K562 (cell line): ENCODE measurements around the gene MAPK4. TPM values are rescaled to one million over a fixed set of nuclear protein-coding genes. Genes with fewer than 3 reads are reported as not detected.

Experiments
- ATAC-seq: fragments of 200-7000 bp; cut with Tn5 transposase; 3 replicates; pipeline ENCODE4 v1.9.1; 2020; ENCODE audit warnings: moderate library complexity
- BruUV-seq: library from RNA; stranded (reverse); fragments of 400-500 nt; replicated peaks from 2 replicates; lab custom pipeline; 2021; lab: Mats Ljungman, UMichigan
- CTCF ChIA-PET: fragments of 300-600 bp; formaldehyde crosslinking; extraction: SDS; loops from one replicate; lab custom pipeline; 2021; ENCODE audit warnings: low intra/inter-chr PET ratio; lab: Yijun Ruan, JAX
- POLR2A ChIA-PET: fragments of 300-600, 350-650 bp; sonication (Branson Sonifier 250); formaldehyde crosslinking; extraction: SDS; loops from one replicate; lab custom pipeline; 2021; ENCODE audit warnings: antibody characterized with exemption, inconsistent platforms; lab: Yijun Ruan, JAX
- DNase-seq, 4 experiments: peaks; one replicate each; pipeline versions ENCODE4 v3.0.0 to v3.0.0-alpha.2; 2011 to 2018; ENCODE audit warnings: low spot score in 3 of 4, mixed read lengths in 3 of 4; ENCODE audit errors: extremely low read depth in 1 of 4
- FAIRE-seq: peaks from 2 replicates; lab custom pipeline; 2011; peaks lifted over from hg19 to GRCh38; lab: Jason Lieb, UNC
- H2AFZ ChIP-seq: 2 replicates; pipeline ENCODE4 v1.6.0; 2011; ENCODE audit warnings: low read depth, low read length, control low read depth, inconsistent platforms
- H3K27ac ChIP-seq: fragments of 200-600 bp; 3 replicates; pipeline ENCODE4 v1.8.0; 2011; ENCODE audit warnings: low read depth, mild to moderate bottlenecking, control low read depth, inconsistent platforms, low read length, moderate library complexity, mixed read lengths; ENCODE audit errors: extremely low read depth
- H3K27me3 ChIP-seq, 2 experiments: fragments of 300-600 bp in 1 of 2; 2 replicates in 1 of 2; 3 replicates in 1 of 2; pipeline versions ENCODE4 v1.6.0 to v1.8.0; 2011; ENCODE audit warnings: inconsistent platforms in 2 of 2, low read length in 2 of 2, mild to moderate bottlenecking in 1 of 2, mixed read lengths in 1 of 2, moderate library complexity in 1 of 2; ENCODE audit not compliant: control insufficient read depth in 2 of 2, insufficient read depth in 2 of 2
- H3K36me3 ChIP-seq: fragments of 300-600 bp; 3 replicates; pipeline ENCODE4 v1.8.0; 2011; ENCODE audit warnings: mild to moderate bottlenecking, low read length, inconsistent platforms; ENCODE audit not compliant: control insufficient read depth, insufficient read depth
- H3K4me1 ChIP-seq, 2 experiments: fragments of 200-600 bp in 1 of 2; replicated peaks in 1 of 2; 2 replicates in 1 of 2; 3 replicates in 1 of 2; pipeline versions ENCODE4 v1.5.1 to v1.8.0; 2011; ENCODE audit warnings: inconsistent platforms in 2 of 2, low read length in 2 of 2, mild to moderate bottlenecking in 1 of 2, mixed read lengths in 1 of 2, moderate library complexity in 1 of 2; ENCODE audit not compliant: control insufficient read depth in 2 of 2, insufficient read depth in 2 of 2
- H3K4me2 ChIP-seq: 2 replicates; pipeline ENCODE4 v1.6.1; 2011; ENCODE audit warnings: low read length, control low read depth, inconsistent platforms, mixed read lengths; ENCODE audit not compliant: insufficient read depth
- H3K4me3 ChIP-seq: fragments of 200-600 bp; sonication (generic), shearing (Covaris generic); 2 replicates; pipeline ENCODE4 v1.5.1; 2016; ENCODE audit warnings: control low read depth, inconsistent platforms
- H3K79me2 ChIP-seq: fragments of 200-600 bp; 3 replicates; pipeline ENCODE4 v1.8.0; 2011; ENCODE audit warnings: low read length, inconsistent platforms; ENCODE audit not compliant: control insufficient read depth, insufficient read depth
- H3K9ac ChIP-seq, 2 experiments: 2 replicates each; pipeline versions ENCODE4 v1.6.0 to v1.6.1; 2011; ENCODE audit warnings: low read depth in 2 of 2, low read length in 2 of 2, control low read depth in 1 of 2, inconsistent platforms in 1 of 2, mild to moderate bottlenecking in 1 of 2, mixed read lengths in 1 of 2; ENCODE audit not compliant: insufficient read depth in 1 of 2
- H3K9me1 ChIP-seq: one replicate; pipeline ENCODE4 v1.6.0; 2011; ENCODE audit warnings: inconsistent platforms, mild to moderate bottlenecking, low read length, moderate library complexity; ENCODE audit not compliant: control insufficient read depth, insufficient read depth
- H3K9me3 ChIP-seq: replicated peaks from 2 replicates; pipeline ENCODE4 v1.5.1; 2011; ENCODE audit warnings: low read depth, low read length, inconsistent platforms; ENCODE audit not compliant: control insufficient read depth, insufficient read depth
- H4K20me1 ChIP-seq: replicated peaks from 2 replicates; pipeline ENCODE4 v1.6.1; 2011; ENCODE audit warnings: low read length, inconsistent platforms, mixed read lengths; ENCODE audit not compliant: control insufficient read depth, insufficient read depth
- CREB3L1 ChIP-seq: fragments of 450-650 bp; IDR thresholded peaks from 2 replicates; pipeline ENCODE4 v1.6.1; 2014; ENCODE audit warnings: low read depth, mild to moderate bottlenecking, moderate library complexity, borderline replicate concordance
- CREBBP ChIP-seq: IDR thresholded peaks from one replicate; pipeline ENCODE4 v1.6.1; 2012; ENCODE audit warnings: low read depth, mild to moderate bottlenecking, control low read depth, inconsistent platforms, low read length
- DMBX1 ChIP-seq: fragments of 250-450 bp; sonication (Bioruptor Pico); IDR thresholded peaks from 2 replicates; pipeline ENCODE4 v1.8.0; 2022; ENCODE audit warnings: inconsistent platforms, mild to moderate bottlenecking, moderate library complexity, borderline replicate concordance
- KHSRP ChIP-seq: fragments of 450-650 bp; IDR thresholded peaks from 2 replicates; pipeline ENCODE4 v1.6.1; 2017
- NFIX ChIP-seq: fragments of 250-450 bp; sonication (Bioruptor Pico); IDR thresholded peaks from 2 replicates; pipeline ENCODE4 v1.4.0; 2020; ENCODE audit warnings: low read depth, mild to moderate bottlenecking, moderate library complexity
- PRPF4 ChIP-seq: fragments of 200-400 bp; formaldehyde crosslinking; IDR thresholded peaks from one replicate; pipeline ENCODE4 v1.6.1; 2017; ENCODE audit warnings: low read length, low read depth, mild to moderate bottlenecking; ENCODE audit not compliant: insufficient read depth, poor library complexity, severe bottlenecking
- SFPQ ChIP-seq: fragments of 200-400 bp; formaldehyde crosslinking; IDR thresholded peaks from 2 replicates; pipeline ENCODE4 v1.6.1; 2017; ENCODE audit warnings: mild to moderate bottlenecking, low read depth, low read length, moderate library complexity
- ZNF253 ChIP-seq: fragments of 250-450 bp; sonication (Bioruptor Pico); conservative IDR thresholded peaks from 2 replicates; pipeline ENCODE4 v1.6.1; 2021; ENCODE audit warnings: mild to moderate bottlenecking
- ZNF277 ChIP-seq: fragments of 250-450 bp; sonication (Bioruptor Pico); IDR thresholded peaks from 2 replicates; pipeline ENCODE4 v1.8.0; 2022; ENCODE audit warnings: inconsistent platforms, mild to moderate bottlenecking, moderate library complexity, borderline replicate concordance
- ZSCAN29 ChIP-seq: fragments of 450-650 bp; IDR thresholded peaks from 2 replicates; pipeline ENCODE4 v1.6.1; 2017
- WGBS: fragments of 100-300 bp; shearing (Covaris generic); methylation state at CpG from one replicate; pipeline ENCODE4 v1.1.6; 2016; ENCODE audit warnings: low coverage, mixed read lengths; ENCODE audit not compliant: insufficient coverage; ENCODE audit errors: missing lambda C conversion rate; 5-methylcytosine and 5-hydroxymethylcytosine counted together
- in situ Hi-C: fragments of 300-500 bp; cut with MboI; formaldehyde crosslinking; loops from 4 replicates; pipeline ENCODE4 v1.15.0; 2018; ENCODE audit warnings: inconsistent platforms, mixed read lengths
- intact Hi-C: fragments of 100-400 bp; cut with micrococcal nuclease; formaldehyde crosslinking; loops from 2 replicates; pipeline ENCODE4 v1.14.2; 2022
- polyA plus RNA-seq, 8 experiments: library from polyadenylated mRNA; depleted of rRNA in 4 of 8; stranded (reverse) in 5 of 8; unstranded in 3 of 8; fragments of >200 nt; fragmentation: Nextera tagmentation in 2 of 8; fragmentation: Illumina TruSeq in 1 of 8; extraction: Ambion mirVana in 2 of 8; extraction: Trizol in 1 of 8; gene quantifications; 2 replicates each; pipeline versions ENCODE4 v1.2.1 to v1.2.3, GENCODE V29; 2011 to 2014; ENCODE audit warnings: inconsistent platforms in 1 of 8, missing spikeins in 1 of 8
- total RNA-seq, 7 experiments: library from RNA; depleted of rRNA in 6 of 7; stranded (reverse); fragments of >200 nt in 6 of 7; fragmentation: Illumina TruSeq in 2 of 7; extraction: Trizol in 2 of 7; gene quantifications; 2 replicates each; pipeline versions ENCODE4 v1.2.1 to v1.2.3, GENCODE V29; 2011 to 2021; ENCODE audit warnings: low replicate concordance in 1 of 7

Gene MAPK4
- total and polyA plus RNA-seq, 9 of the 15 experiments (the other 6 are each of a cell fraction or from before 2014, with no cell fraction given) = not detected

- ChIA-PET CTCF (no interaction called here), POLR2A (no interaction called here)
- no peak overlapping the region for H3K27ac ChIP-seq
- TF ChIP-seq ZSCAN29 = no peak
- no peak for TF ChIP-seq ZNF277
- TF ChIP-seq CREB3L1 = no peak
- no peak for TF ChIP-seq PRPF4
- no peak for TF ChIP-seq KHSRP
- TF ChIP-seq ZNF253 (CRISPR knock-in tag) = no peak
- TF ChIP-seq CREBBP = no peak
- no peak for TF ChIP-seq SFPQ
- no peak for TF ChIP-seq DMBX1 (CRISPR knock-in tag)
- TF ChIP-seq NFIX (CRISPR knock-in tag) = no peak
- H3K9ac ChIP-seq = no peak overlapping the region
- H3K36me3 ChIP-seq = no peaks in the 10 kb centered on the region
- peak overlapping the region; percentile 56 for H3K4me2 ChIP-seq
- peak overlapping the region; percentile 76 for H2AFZ ChIP-seq
- no peak for DNase-seq
- H3K79me2 ChIP-seq = no peaks in the 10 kb centered on the region
- in situ Hi-C loops (no loop called here), intact Hi-C loops (no loop called here)
- 26% methylated on average over 9 of the region's 14 CpGs for WGBS
- H3K4me3 ChIP-seq = no peak overlapping the region
- peaks cover 0 to 2% of the 10 kb centered on the region in 2 experiments; a peak in 1 of 5 replicates for H3K27me3 ChIP-seq
- H4K20me1 ChIP-seq = no peaks in the 10 kb centered on the region
- BruUV-seq = no TSS peak
- no peak for FAIRE-seq
- no peaks in the 10 kb centered on the region for H3K9me1 ChIP-seq
- H3K4me1 ChIP-seq = no peaks in the 10 kb centered on the region
- no peaks in the 10 kb centered on the region for H3K9me3 ChIP-seq
- peak; percentile 34; the same call in 2 of the 3 replicates for ATAC-seq
Observed at GRCh38 chr18:50775726-50776125, 215.8 kb downstream of the MAPK4 start.
